Colon (tissue), 2 donors: Measurements from ENCODE around the gene TMEM242.

Source experiments
- FAIRE-seq: peaks from 2 replicates; lab custom pipeline; 2012; peaks lifted over from hg19 to GRCh38; lab: Jason Lieb, UNC
- donor health status: control.
- donor health status: control.

TMEM242 gene

GRCh38 chr6:157270308-157270707 lies 53.0 kb downstream of the TMEM242 start:
- FAIRE-seq, result no peak

- no peak for FAIRE-seq
Measured at GRCh38 chr6:157269261-157269794, 54.0 kb downstream of the TMEM242 start.

GRCh38 chr6:157268835-157269234 lies 54.5 kb downstream of the TMEM242 start:
- FAIRE-seq, result no peak

GRCh38 chr6:157268396-157268795 lies 54.9 kb downstream of the TMEM242 start:
- FAIRE-seq, result no peak

GRCh38 chr6:157267654-157268053 lies 55.7 kb downstream of the TMEM242 start:
- FAIRE-seq, result no peak

- FAIRE-seq, result no peak
Measured at GRCh38 chr6:157267109-157267611, 56.2 kb downstream of the TMEM242 start.

GRCh38 chr6:157266274-157267101 lies 56.8 kb downstream of the TMEM242 start:
- FAIRE-seq, result no peak

GRCh38 chr6:157265635-157266034 lies 57.7 kb downstream of the TMEM242 start:
- FAIRE-seq, result no peak

- FAIRE-seq, result no peak
Measured at GRCh38 chr6:157265186-157265585, 58.1 kb downstream of the TMEM242 start.

GRCh38 chr6:157264701-157265100 lies 58.6 kb downstream of the TMEM242 start:
- no peak for FAIRE-seq

- no peak for FAIRE-seq
Measured at GRCh38 chr6:157263881-157264397, 59.4 kb downstream of the TMEM242 start.

GRCh38 chr6:157263146-157263545 lies 60.2 kb downstream of the TMEM242 start:
- FAIRE-seq, result no peak

GRCh38 chr6:157261606-157262005 lies 61.7 kb downstream of the TMEM242 start:
- no peak for FAIRE-seq

- FAIRE-seq, result no peak
Measured at GRCh38 chr6:157260735-157261410, 62.4 kb downstream of the TMEM242 start.

- no peak for FAIRE-seq
Measured at GRCh38 chr6:157259443-157259842, 63.9 kb downstream of the TMEM242 start.

- no peak for FAIRE-seq
Measured at GRCh38 chr6:157258878-157259277, 64.4 kb downstream of the TMEM242 start.

- FAIRE-seq, result no peak
Measured at GRCh38 chr6:157255079-157255478, 68.2 kb downstream of the TMEM242 start.

GRCh38 chr6:157254538-157254937 lies 68.8 kb downstream of the TMEM242 start:
- no peak for FAIRE-seq

GRCh38 chr6:157253699-157254098 lies 69.6 kb downstream of the TMEM242 start:
- no peak for FAIRE-seq

GRCh38 chr6:157253017-157253416 lies 70.3 kb downstream of the TMEM242 start:
- no peak for FAIRE-seq

- no peak for FAIRE-seq
Measured at GRCh38 chr6:157251586-157252247, 71.6 kb downstream of the TMEM242 start.

- no peak for FAIRE-seq
Measured at GRCh38 chr6:157249826-157250225, 73.5 kb downstream of the TMEM242 start.
